H1 (cell line): ENCODE results near the gene SERPINA12. TPM values are rescaled to one million over a fixed set of nuclear protein-coding genes. Genes with fewer than 3 reads are reported as not detected.

ENCODE experiments used
- CTCF ChIA-PET: fragments of 300-600 bp; sonication (Branson Sonifier 250); formaldehyde crosslinking; loops from one replicate; lab custom pipeline; 2021; ENCODE audit not compliant: partially characterized antibody; lab: Charles Lee
- POLR2A ChIA-PET: fragments of 300-600 bp; sonication (Branson Sonifier 250); formaldehyde crosslinking; loops from one replicate; lab custom pipeline; 2021; ENCODE audit warnings: inconsistent platforms; ENCODE audit not compliant: partially characterized antibody; lab: Charles Lee
- DNase-seq, 2 experiments: peaks; one replicate each; pipeline versions ENCODE4 v3.0.0 to v3.0.0-alpha.2; 2010 to 2022; ENCODE audit warnings: low spot score in 2 of 2, low read depth in 1 of 2, mixed read lengths in 1 of 2
- FAIRE-seq: peaks from 2 replicates; lab custom pipeline; 2011; peaks lifted over from hg19 to GRCh38; lab: Jason Lieb, UNC
- H2AFZ ChIP-seq: 2 replicates; pipeline ENCODE4 v1.8.1; 2012; ENCODE audit warnings: low read length, inconsistent platforms
- H2AK5ac ChIP-seq: 2 replicates; pipeline ENCODE4 v1.6.1; 2013; ENCODE audit warnings: low read depth, low read length
- H2BK120ac ChIP-seq: replicated peaks from 2 replicates; pipeline ENCODE3; 2013; ENCODE audit warnings: low read depth, low read length, inconsistent platforms
- H2BK12ac ChIP-seq: 2 replicates; pipeline ENCODE4 v1.6.1; 2013; ENCODE audit warnings: low read depth, low read length
- H2BK15ac ChIP-seq: 2 replicates; pipeline ENCODE4 v1.6.1; 2013; ENCODE audit warnings: low read length
- H2BK20ac ChIP-seq: 2 replicates; pipeline ENCODE4 v1.6.1; 2013; ENCODE audit warnings: low read length
- H2BK5ac ChIP-seq: 2 replicates; pipeline ENCODE4 v1.6.1; 2013; ENCODE audit warnings: low read depth, low read length
- H3K14ac ChIP-seq: 2 replicates; pipeline ENCODE4 v1.6.1; 2013; ENCODE audit warnings: inconsistent platforms; ENCODE audit not compliant: insufficient read length
- H3K18ac ChIP-seq: 2 replicates; pipeline ENCODE4 v1.6.1; 2013; ENCODE audit warnings: low read length; ENCODE audit errors: extremely low read depth
- H3K23ac ChIP-seq: 2 replicates; pipeline ENCODE4 v1.6.1; 2013; ENCODE audit warnings: inconsistent platforms; ENCODE audit not compliant: insufficient read length
- H3K23me2 ChIP-seq: 2 replicates; pipeline ENCODE4 v1.6.1; 2013; ENCODE audit warnings: low read depth, low read length
- H3K27ac ChIP-seq: 2 replicates; pipeline ENCODE4 v1.6.1; 2011; ENCODE audit warnings: low read depth, low read length, inconsistent platforms
- H3K27me3 ChIP-seq, 4 experiments: replicated peaks in 1 of 4; 1 replicate in 1 of 4; 2 replicates in 3 of 4; pipeline versions ENCODE4 v1.6.1 to v1.8.1; 2011 to 2013; ENCODE audit warnings: low read length in 3 of 4, mild to moderate bottlenecking in 3 of 4, inconsistent platforms in 2 of 4, mixed read lengths in 2 of 4, moderate library complexity in 1 of 4; ENCODE audit not compliant: control insufficient read depth in 3 of 4, insufficient read depth in 3 of 4; ENCODE audit errors: extremely low read depth in 1 of 4
- H3K36me3 ChIP-seq, 4 experiments: 2 replicates each; pipeline versions ENCODE4 v1.6.1 to v1.8.1; 2011 to 2013; ENCODE audit warnings: mild to moderate bottlenecking in 4 of 4, low read length in 3 of 4, moderate library complexity in 2 of 4, control low read depth in 1 of 4, inconsistent platforms in 1 of 4; ENCODE audit not compliant: insufficient read depth in 4 of 4, control insufficient read depth in 2 of 4
- H3K4ac ChIP-seq: replicated peaks from 2 replicates; pipeline ENCODE3; 2013; ENCODE audit warnings: low read length, low read depth, mixed read lengths, inconsistent platforms; ENCODE audit not compliant: insufficient read length
- H3K4me1 ChIP-seq, 4 experiments: replicated peaks in 1 of 4; 1 replicate in 1 of 4; 2 replicates in 3 of 4; pipeline versions ENCODE4 v1.6.1 to v1.8.1; 2011 to 2013; ENCODE audit warnings: low read length in 3 of 4, inconsistent platforms in 2 of 4, mixed read lengths in 1 of 4; ENCODE audit not compliant: insufficient read depth in 4 of 4, control insufficient read depth in 3 of 4
- H3K4me2 ChIP-seq, 2 experiments: 2 replicates each; pipeline versions ENCODE4 v1.6.1 to v1.8.1; 2011 to 2013; ENCODE audit warnings: low read depth in 2 of 2, low read length in 2 of 2, control low read depth in 1 of 2, inconsistent platforms in 1 of 2, mild to moderate bottlenecking in 1 of 2; ENCODE audit not compliant: insufficient read depth in 1 of 2
- H3K4me3 ChIP-seq, 4 experiments: fragments of 200-600, 300-600 bp in 1 of 4; sonication (generic), shearing (Covaris generic), sonication (Bioruptor Twin) in 1 of 4; 2 replicates each; pipeline versions ENCODE4 v1.5.1 to v1.8.1; 2011 to 2016; ENCODE audit warnings: low read length in 4 of 4, low read depth in 3 of 4, control low read depth in 2 of 4, inconsistent platforms in 2 of 4, mild to moderate bottlenecking in 2 of 4, mixed read lengths in 1 of 4, moderate library complexity in 1 of 4; ENCODE audit not compliant: insufficient read depth in 2 of 4; ENCODE audit errors: extremely low read depth in 1 of 4
- H3K56ac ChIP-seq: replicated peaks from 2 replicates; pipeline ENCODE3; 2013; ENCODE audit warnings: low read depth, mild to moderate bottlenecking, mixed read lengths, low read length, inconsistent platforms; ENCODE audit not compliant: insufficient read length
- H3K79me1 ChIP-seq: 2 replicates; pipeline ENCODE4 v1.6.1; 2013; ENCODE audit warnings: low read depth, low read length, control low read depth
- H3K79me2 ChIP-seq, 2 experiments: 2 replicates each; pipeline versions ENCODE4 v1.6.1 to v1.8.1; 2012 to 2013; ENCODE audit warnings: low read length in 2 of 2, mild to moderate bottlenecking in 2 of 2, inconsistent platforms in 1 of 2; ENCODE audit not compliant: insufficient read depth in 2 of 2, control insufficient read depth in 1 of 2
- H3K9ac ChIP-seq, 4 experiments: replicated peaks in 1 of 4; 1 replicate in 1 of 4; 2 replicates in 3 of 4; pipeline versions ENCODE4 v1.6.1 to v1.8.1; 2011 to 2013; ENCODE audit warnings: low read depth in 3 of 4, low read length in 3 of 4, control low read depth in 2 of 4, mild to moderate bottlenecking in 2 of 4, moderate library complexity in 2 of 4, inconsistent platforms in 1 of 4; ENCODE audit errors: extremely low read depth in 1 of 4
- H3K9me3 ChIP-seq, 2 experiments: 2 replicates each; pipeline versions ENCODE4 v1.6.1 to v1.8.1; 2012 to 2013; ENCODE audit warnings: mild to moderate bottlenecking in 2 of 2, moderate library complexity in 2 of 2, control low read depth in 1 of 2, inconsistent platforms in 1 of 2, low read depth in 1 of 2, low read length in 1 of 2, mixed read lengths in 1 of 2; ENCODE audit not compliant: insufficient read depth in 2 of 2
- H4K20me1 ChIP-seq, 2 experiments: replicated peaks in 1 of 2; 2 replicates each; pipeline versions ENCODE3 to v1.8.1; 2011 to 2013; ENCODE audit warnings: inconsistent platforms in 2 of 2, low read length in 2 of 2, mild to moderate bottlenecking in 1 of 2; ENCODE audit not compliant: insufficient read depth in 2 of 2, control insufficient read depth in 1 of 2
- H4K5ac ChIP-seq: 2 replicates; pipeline ENCODE4 v1.6.1; 2013; ENCODE audit warnings: low read length, low read depth, mixed read lengths, inconsistent platforms; ENCODE audit not compliant: insufficient read length
- H4K8ac ChIP-seq: 2 replicates; pipeline ENCODE4 v1.8.0; 2013; ENCODE audit warnings: mild to moderate bottlenecking, moderate library complexity, low read length, inconsistent platforms; ENCODE audit not compliant: insufficient read depth; ENCODE audit errors: extremely low read depth
- H4K91ac ChIP-seq: replicated peaks from 2 replicates; pipeline ENCODE3; 2013; ENCODE audit warnings: low read length, mixed read lengths, inconsistent platforms; ENCODE audit not compliant: insufficient read length
- CHD1 ChIP-seq: IDR thresholded peaks from 2 replicates; pipeline ENCODE4 v1.6.1; 2012; ENCODE audit warnings: low read depth, low read length, improper control_type of control experiment
- HDAC2 ChIP-seq, 2 experiments: fragments of 300-600 bp in 1 of 2; sonication (generic) in 1 of 2; IDR thresholded peaks; 2 replicates each; pipeline ENCODE4 v1.6.1; 2011 to 2012; ENCODE audit warnings: low read depth in 2 of 2, low read length in 2 of 2, mild to moderate bottlenecking in 2 of 2, moderate library complexity in 2 of 2, borderline replicate concordance in 1 of 2, inconsistent platforms in 1 of 2
- HDAC6 ChIP-seq: IDR thresholded peaks from one replicate; pipeline ENCODE4 v1.7.1; 2012; ENCODE audit warnings: low read depth, mild to moderate bottlenecking, inconsistent platforms, low read length, moderate library complexity
- JUN ChIP-seq: IDR thresholded peaks from 2 replicates; pipeline ENCODE4 v1.6.1; 2011; ENCODE audit warnings: low read depth, mild to moderate bottlenecking, improper control_type of control experiment, low read length
- PHF8 ChIP-seq: fragments of 200-600 bp; sonication (generic); conservative IDR thresholded peaks from 2 replicates; pipeline ENCODE4 v1.7.1; 2012; ENCODE audit warnings: low read depth, mild to moderate bottlenecking, inconsistent platforms, low read length, moderate library complexity
- SUZ12 ChIP-seq: fragments of 200-600 bp; sonication (generic); IDR thresholded peaks from 2 replicates; pipeline ENCODE4 v1.6.1; 2012; ENCODE audit warnings: mild to moderate bottlenecking, inconsistent platforms, low read length, moderate library complexity, mixed read lengths
- TAF1 ChIP-seq: IDR thresholded peaks from 2 replicates; pipeline ENCODE4 v1.6.1; 2011; ENCODE audit warnings: mild to moderate bottlenecking, low read depth, low read length
- ZNF274 ChIP-seq: IDR thresholded peaks from 2 replicates; pipeline ENCODE4 v1.7.0; 2012; ENCODE audit warnings: low read length, borderline replicate concordance; ENCODE audit errors: extremely low read depth
- WGBS, 2 experiments: shearing (Covaris generic) in 1 of 2; methylation state at CpG; one replicate each; pipeline versions ENCODE4 v1.1.6 to v1.1.7; 2013 to 2015; ENCODE audit warnings: low lambda C conversion rate in 2 of 2, mixed read lengths in 2 of 2, inconsistent platforms in 1 of 2, low coverage in 1 of 2, missing lambda C conversion rate in 1 of 2; ENCODE audit not compliant: insufficient replicate concordance in 2 of 2, insufficient coverage in 1 of 2, insufficient read length in 1 of 2; ENCODE audit errors: extremely low coverage in 1 of 2, missing lambda C conversion rate in 1 of 2; 5-methylcytosine and 5-hydroxymethylcytosine counted together
- polyA plus RNA-seq, 7 experiments: library from polyadenylated mRNA; depleted of rRNA in 3 of 7; stranded (reverse) in 5 of 7; unstranded in 2 of 7; fragments of >200 nt in 5 of 7; fragments of 200-250 nt in 2 of 7; gene quantifications; 1 replicate in 5 of 7; 2 replicates in 1 of 7; 4 replicates in 1 of 7; pipeline versions ENCODE4 v1.2.1 to v1.2.3, GENCODE V29; 2011 to 2013; ENCODE audit warnings: missing spikeins in 2 of 7, mixed read lengths in 2 of 7
- total RNA-seq: library from RNA; stranded (reverse); fragmentation: NEBNext Ultra II Directional; extraction: Animal tissue kit (Norgen Biotek cat#: 25700); gene quantifications from 2 replicates; pipeline ENCODE4 v1.2.1, GENCODE V29; 2021

The SERPINA12 gene
- total and polyA plus RNA-seq, 2 of the 8 experiments (the other 6 are each of a cell fraction or from before 2014, with no cell fraction given), result not detected

DNA sequence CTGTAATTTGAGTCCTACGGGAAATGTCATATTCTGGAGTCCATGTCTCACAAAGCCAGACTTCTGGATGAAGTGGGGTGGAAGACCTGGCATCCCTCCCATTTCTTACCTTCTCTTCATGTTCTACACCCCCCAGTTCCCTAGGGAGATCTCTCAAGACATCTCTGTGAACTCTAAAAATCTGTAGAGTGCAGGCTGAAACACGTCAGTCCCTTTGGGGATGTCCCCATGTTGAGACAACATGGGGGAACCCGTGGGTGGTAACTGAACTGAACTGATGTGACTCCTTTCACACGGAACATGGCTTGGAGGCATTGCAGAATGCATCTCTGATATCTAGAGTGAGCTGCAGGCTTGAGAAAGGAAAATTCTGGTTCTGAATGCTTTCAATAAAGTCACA lies 15.2 kb downstream of the SERPINA12 start:
- no peak overlapping the region for H2BK20ac ChIP-seq
- H3K27me3 ChIP-seq, result no peaks in the 10 kb centered on the region; a peak in 1 of 7 replicates
- POLR2A ChIA-PET, result no interaction called here
- CTCF ChIA-PET, result interaction anchor here (2.4 to 3.5 kb wide), 2 partner anchors 8 to 60 kb away, joined by 12 to 18 read pairs; no protein-coding TSS in a partner anchor
- H3K4me2 ChIP-seq, result no peak overlapping the region
- H3K4ac ChIP-seq, result no peak overlapping the region
- no peaks in the 10 kb centered on the region for H3K4me1 ChIP-seq
- H4K5ac ChIP-seq, result no peak overlapping the region
- no peak overlapping the region for H3K9ac ChIP-seq
- H4K8ac ChIP-seq, result no peak overlapping the region
- H4K20me1 ChIP-seq, result no peaks in the 10 kb centered on the region
- no peak overlapping the region for H3K14ac ChIP-seq
- H2AFZ ChIP-seq, result no peak overlapping the region
- FAIRE-seq (no peak), DNase-seq (no peak)
- H2BK12ac ChIP-seq, result no peak overlapping the region
- no peaks in the 10 kb centered on the region for H3K23me2 ChIP-seq
- no peak overlapping the region for H2BK15ac ChIP-seq
- H3K36me3 ChIP-seq, result no peaks in the 10 kb centered on the region
- no peak overlapping the region for H3K23ac ChIP-seq
- 91% methylated on average over 4 of the region's 4 CpGs; no CpG with 5 or more reads in 1 of the 2 experiments for WGBS, 2 experiments
- H3K9me3 ChIP-seq, result no peaks in the 10 kb centered on the region
- H3K79me2 ChIP-seq, result no peaks in the 10 kb centered on the region
- H2BK5ac ChIP-seq, result no peak overlapping the region
- H3K18ac ChIP-seq, result no peak overlapping the region
- no peak overlapping the region for H4K91ac ChIP-seq
- no peak overlapping the region for H3K56ac ChIP-seq
- TF ChIP-seq HDAC2 (IDR thresholded peaks at IDR 0.05; ENCODE audit: borderline replicate concordance in 1 of 2, low read depth in 2 of 2, low read length in 2 of 2), result no peak
- no peak for TF ChIP-seq JUN
- TF ChIP-seq PHF8, result no peak
- TF ChIP-seq TAF1, result no peak
- no peak for TF ChIP-seq ZNF274
- TF ChIP-seq CHD1, result no peak
- TF ChIP-seq SUZ12, result no peak
- no peak for TF ChIP-seq HDAC6
- H3K4me3 ChIP-seq, result no peak overlapping the region
- H2AK5ac ChIP-seq, result no peak overlapping the region
- H2BK120ac ChIP-seq, result no peak overlapping the region
- H3K27ac ChIP-seq, result no peak overlapping the region
- H3K79me1 ChIP-seq, result no peaks in the 10 kb centered on the region
